ENCODE measurements around the gene RNF225. TPM values are rescaled to one million over a fixed set of nuclear protein-coding genes. Genes with fewer than 3 reads are reported as not detected.
A peak's percentile ranks its signal among the peaks of the same experiment; 100 is the strongest.

The RNF225 gene
- total and polyA plus RNA-seq, 2 donors = not detected

DNA sequence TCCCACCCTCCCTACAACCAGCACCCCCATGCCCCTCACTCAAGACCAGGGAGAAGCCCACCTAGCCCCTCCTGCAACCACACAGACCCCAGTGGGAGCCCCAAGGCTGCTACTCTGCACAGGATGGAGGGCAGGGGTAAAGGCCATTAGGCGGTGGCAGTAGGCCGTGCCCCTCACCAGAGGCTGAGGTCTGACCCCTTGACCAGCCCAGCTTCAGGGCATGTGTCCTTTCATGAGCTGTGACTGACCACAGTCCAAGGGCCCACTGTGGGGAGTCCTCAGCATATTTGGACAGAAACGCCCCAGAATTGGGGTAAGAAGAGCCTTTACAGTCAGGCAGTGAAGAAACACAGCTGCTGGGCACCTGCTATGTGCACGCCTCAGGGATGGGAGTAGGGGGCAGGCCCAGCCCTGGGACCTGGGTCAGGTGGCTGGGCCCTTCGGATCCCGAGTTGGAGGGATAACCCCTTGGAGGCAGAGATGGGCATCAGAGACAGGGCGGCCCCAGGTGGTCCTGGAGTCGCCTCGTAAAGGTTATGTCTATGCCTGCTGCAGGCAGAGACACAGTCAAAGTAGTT, 10.1 kb upstream of the RNF225 start:
- Histone ChIP-seq H3K9me3 (ENCODE audit: control insufficient read depth in 2 of 2, insufficient read depth in 1 of 2, low read length in 1 of 2) (no peaks in the 10 kb centered on the region), H3K4me3 (ENCODE audit: low read length in 2 of 2) (peak overlapping the region in 1 of 2 donors; percentile 92), H3K27ac (ENCODE audit: low read depth in 1 of 2, low read length in 1 of 2) (peak overlapping the region; percentile 13 to 94), H3K36me3 (ENCODE audit: control insufficient read depth in 2 of 2, insufficient read depth in 2 of 2, low read length in 1 of 2) (peaks cover 3 to 14% of the 10 kb centered on the region in 2 donors), H3K4me1 (ENCODE audit: control insufficient read depth in 2 of 2, insufficient read depth in 2 of 2, low read length in 2 of 2) (peaks cover 27 to 37% of the 10 kb centered on the region in 2 donors), H3K27me3 (ENCODE audit: control insufficient read depth in 2 of 2, insufficient read depth in 1 of 2, low read length in 1 of 2) (no peaks in the 10 kb centered on the region)
- WGBS = 94% methylated on average over 9 of the region's 9 CpGs
- DNase-seq (ENCODE audit: low read depth in 6 of 9, low spot score in 9 of 9) = no peak

DNA sequence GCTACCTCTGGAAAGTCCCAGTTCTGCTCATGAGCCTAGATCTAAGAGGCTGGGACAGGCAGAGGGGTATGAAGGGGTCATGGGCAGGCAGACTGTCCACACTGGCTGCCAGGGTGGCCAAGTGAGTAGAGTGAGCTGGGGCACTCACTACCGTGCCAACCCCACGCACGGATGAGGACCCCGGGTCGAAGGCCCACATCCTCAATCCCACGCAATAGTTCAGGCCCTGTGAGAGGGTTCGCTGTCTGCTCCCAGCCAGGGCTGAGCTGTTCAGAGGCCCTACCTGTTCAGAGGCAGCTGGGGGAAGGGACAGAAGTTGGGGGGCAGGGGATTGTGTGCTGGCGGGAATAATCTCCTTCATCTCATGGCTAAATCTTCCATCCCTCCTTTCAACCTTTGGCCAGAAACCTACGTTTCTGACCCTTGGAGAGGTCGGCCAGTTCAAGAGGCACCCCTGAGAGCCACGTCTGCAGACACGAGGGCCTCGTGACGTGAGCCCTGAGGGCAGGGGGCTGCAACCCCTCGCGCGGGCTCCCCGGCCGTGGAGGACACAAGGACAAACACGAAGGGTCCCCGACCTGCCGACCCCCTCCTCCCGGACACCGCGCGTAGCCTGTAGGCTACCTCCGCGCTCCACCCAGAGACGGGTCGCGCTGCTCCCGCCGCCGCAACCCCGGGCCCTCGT, 9.4 kb upstream of the RNF225 start:
- Histone ChIP-seq H3K36me3 (ENCODE audit: control insufficient read depth in 2 of 2, insufficient read depth in 2 of 2, low read length in 1 of 2) (peaks cover 3 to 21% of the 10 kb centered on the region in 2 donors), H3K4me1 (ENCODE audit: control insufficient read depth in 2 of 2, insufficient read depth in 2 of 2, low read length in 2 of 2) (peaks cover 27 to 37% of the 10 kb centered on the region in 2 donors), H3K9me3 (ENCODE audit: control insufficient read depth in 2 of 2, insufficient read depth in 1 of 2, low read length in 1 of 2) (no peaks in the 10 kb centered on the region), H3K27me3 (ENCODE audit: control insufficient read depth in 2 of 2, insufficient read depth in 1 of 2, low read length in 1 of 2) (no peaks in the 10 kb centered on the region), H3K4me3 (ENCODE audit: low read length in 2 of 2) (peak overlapping the region; percentile 75 to 92), H3K27ac (ENCODE audit: low read depth in 1 of 2, low read length in 1 of 2) (peak overlapping the region; percentile 94 to 97)
- WGBS = 19% methylated on average over 36 of the region's 36 CpGs
- DNase-seq (ENCODE audit: low read depth in 6 of 9, low spot score in 9 of 9) = peak in 1 of 9 donors; percentile 41

DNA sequence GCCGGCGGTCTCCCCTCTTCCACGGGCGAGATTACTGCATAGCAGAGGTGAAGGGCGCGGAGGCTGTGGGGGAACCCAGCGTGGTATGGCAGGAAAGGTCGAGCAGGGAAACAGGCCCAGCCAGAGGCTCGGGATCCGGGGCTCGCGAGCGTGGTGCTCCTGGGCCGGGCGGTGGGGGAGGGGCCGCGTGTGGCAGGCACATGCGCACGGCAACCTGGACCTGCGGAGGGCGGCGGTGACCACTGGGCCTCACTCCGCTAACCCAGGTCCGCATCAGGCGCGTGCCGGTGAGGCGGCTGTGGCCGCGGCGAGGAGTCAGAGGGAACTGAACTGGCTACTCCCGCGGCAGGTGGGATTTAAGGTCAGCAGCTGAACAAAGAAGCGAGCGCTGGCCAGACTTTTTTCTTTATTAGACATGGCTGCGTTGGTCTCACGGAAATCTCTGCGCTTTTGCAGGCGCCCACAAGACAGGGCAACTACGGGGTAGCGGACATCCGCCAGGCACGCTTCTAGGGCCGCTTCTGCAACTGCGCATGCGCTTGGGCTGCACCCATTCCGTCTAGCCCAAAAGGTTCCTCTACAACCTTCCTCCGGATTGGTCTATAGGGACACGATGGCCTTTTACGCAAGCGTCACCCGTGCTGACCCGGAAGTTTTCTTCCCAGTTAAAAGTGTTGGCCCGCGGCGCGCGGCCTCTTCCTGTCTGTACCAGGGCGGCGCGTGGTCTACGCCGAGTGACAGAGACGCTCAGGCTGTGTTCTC, 8.7 kb upstream of the RNF225 start, which contains the start of gene RPS5:
Gene RPS5, plus strand, starts transcription at position 694 of the 762 bp plus-strand sequence. CDS start 869 bp downstream, outside the sequence.
- Histone ChIP-seq H3K27ac (ENCODE audit: low read depth in 1 of 2, low read length in 1 of 2) (peak within 1 kb of the TSS; percentile 94 to 97), H3K4me3 (ENCODE audit: low read length in 2 of 2) (peak within 1 kb of the TSS; percentile 75 to 92), H3K4me1 (ENCODE audit: control insufficient read depth in 2 of 2, insufficient read depth in 2 of 2, low read length in 2 of 2) (peaks cover 23 to 30% of the 10 kb centered on the region in 2 donors), H3K36me3 (ENCODE audit: control insufficient read depth in 2 of 2, insufficient read depth in 2 of 2, low read length in 1 of 2) (peaks cover 3 to 22% of the 10 kb centered on the region in 2 donors), H3K27me3 (ENCODE audit: control insufficient read depth in 2 of 2, insufficient read depth in 1 of 2, low read length in 1 of 2) (no peaks in the 10 kb centered on the region), H3K9me3 (ENCODE audit: control insufficient read depth in 2 of 2, insufficient read depth in 1 of 2, low read length in 1 of 2) (no peaks in the 10 kb centered on the region)
- DNase-seq (ENCODE audit: low read depth in 6 of 9, low spot score in 9 of 9) = peak; percentile 95 to 99 (median 97)
- under 1% methylated on average over 64 of the region's 64 CpGs for WGBS

DNA sequence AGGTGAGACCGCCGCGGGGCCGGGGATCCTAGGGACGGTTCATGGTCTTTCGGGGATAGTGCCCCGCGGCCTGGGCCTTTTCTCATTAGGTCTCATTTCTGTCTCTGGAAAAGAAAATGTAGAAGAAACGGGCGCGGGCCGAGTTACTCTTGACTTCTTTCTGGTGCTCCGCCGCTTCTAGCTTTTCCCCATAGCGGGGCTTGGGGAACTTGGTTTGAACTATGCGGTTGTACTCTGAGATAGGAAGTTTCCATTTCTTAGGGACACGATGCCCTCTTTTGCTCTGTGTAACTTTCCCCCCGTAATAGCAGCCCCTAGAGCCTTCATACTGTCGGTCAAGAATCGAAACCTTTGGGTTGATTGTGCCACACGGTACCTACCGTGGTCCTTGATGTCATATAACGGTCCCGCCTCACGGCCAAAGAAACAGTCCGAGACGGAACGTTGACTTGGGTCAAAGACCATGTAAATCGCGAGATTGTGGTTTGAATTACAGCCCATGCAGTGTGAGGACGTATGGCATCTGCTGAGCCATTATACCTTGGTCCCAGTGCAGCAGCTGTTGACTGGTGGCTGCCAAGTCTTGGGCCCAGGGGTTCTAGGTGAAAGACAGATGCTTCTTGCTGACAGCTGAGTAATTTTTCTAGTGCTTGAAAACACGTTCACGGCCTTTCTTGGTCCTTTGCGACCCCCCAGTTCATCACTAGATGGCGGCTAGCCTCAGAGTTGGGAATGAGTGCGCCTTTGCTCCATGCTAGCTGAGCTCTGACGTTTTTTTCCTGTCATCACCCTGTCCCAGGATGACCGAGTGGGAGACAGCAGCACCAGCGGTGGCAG, 7.9 kb upstream of the RNF225 start:
- no peak for DNase-seq (ENCODE audit: low read depth in 6 of 9, low spot score in 9 of 9)

DNA sequence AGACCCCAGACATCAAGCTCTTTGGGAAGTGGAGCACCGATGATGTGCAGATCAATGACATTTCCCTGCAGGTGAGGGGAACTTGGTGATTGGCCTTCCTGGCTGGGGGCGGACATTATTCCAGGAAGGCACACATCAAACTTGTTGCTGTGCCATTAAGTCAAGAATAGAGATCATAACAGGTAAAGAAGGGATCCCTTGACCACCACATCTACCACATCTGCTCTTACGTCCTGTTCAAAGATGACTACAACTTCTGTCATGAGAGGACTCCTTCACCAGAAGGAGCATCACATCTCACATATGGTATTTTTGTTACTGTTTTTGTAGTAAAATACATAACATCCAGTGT, 7.3 kb upstream of the RNF225 start:
- peaks cover 17 to 23% of the 10 kb centered on the region in 2 donors for H3K4me1 ChIP-seq (ENCODE audit: control insufficient read depth in 2 of 2, insufficient read depth in 2 of 2, low read length in 2 of 2)
- 93% methylated on average over 3 of the region's 3 CpGs for WGBS
- H3K36me3 ChIP-seq (ENCODE audit: control insufficient read depth in 2 of 2, insufficient read depth in 2 of 2, low read length in 1 of 2) = peaks cover 13 to 29% of the 10 kb centered on the region in 2 donors
- no peak for DNase-seq (ENCODE audit: low read depth in 6 of 9, low spot score in 9 of 9)
- H3K4me3 ChIP-seq (ENCODE audit: low read length in 2 of 2) = peak overlapping the region; percentile 75 to 92
- no peaks in the 10 kb centered on the region for H3K9me3 ChIP-seq (ENCODE audit: control insufficient read depth in 2 of 2, insufficient read depth in 1 of 2, low read length in 1 of 2)
- H3K27me3 ChIP-seq (ENCODE audit: control insufficient read depth in 2 of 2, insufficient read depth in 1 of 2, low read length in 1 of 2) = no peaks in the 10 kb centered on the region
- no peak overlapping the region for H3K27ac ChIP-seq (ENCODE audit: low read depth in 1 of 2, low read length in 1 of 2)

More for the DNA sequence above, 7.9 kb upstream of the RNF225 start:
- no peaks in the 10 kb centered on the region for H3K27me3 ChIP-seq (ENCODE audit: control insufficient read depth in 2 of 2, insufficient read depth in 1 of 2, low read length in 1 of 2)
- H3K4me3 ChIP-seq (ENCODE audit: low read length in 2 of 2) = peak overlapping the region; percentile 75 to 92
- H3K9me3 ChIP-seq (ENCODE audit: control insufficient read depth in 2 of 2, insufficient read depth in 1 of 2, low read length in 1 of 2) = no peaks in the 10 kb centered on the region
- peaks cover 7 to 23% of the 10 kb centered on the region in 2 donors for H3K36me3 ChIP-seq (ENCODE audit: control insufficient read depth in 2 of 2, insufficient read depth in 2 of 2, low read length in 1 of 2)
- peaks cover 17 to 23% of the 10 kb centered on the region in 2 donors for H3K4me1 ChIP-seq (ENCODE audit: control insufficient read depth in 2 of 2, insufficient read depth in 2 of 2, low read length in 2 of 2)
- 10% methylated on average over 39 of the region's 39 CpGs for WGBS
- peak overlapping the region; percentile 56 to 94 for H3K27ac ChIP-seq (ENCODE audit: low read depth in 1 of 2, low read length in 1 of 2)

DNA sequence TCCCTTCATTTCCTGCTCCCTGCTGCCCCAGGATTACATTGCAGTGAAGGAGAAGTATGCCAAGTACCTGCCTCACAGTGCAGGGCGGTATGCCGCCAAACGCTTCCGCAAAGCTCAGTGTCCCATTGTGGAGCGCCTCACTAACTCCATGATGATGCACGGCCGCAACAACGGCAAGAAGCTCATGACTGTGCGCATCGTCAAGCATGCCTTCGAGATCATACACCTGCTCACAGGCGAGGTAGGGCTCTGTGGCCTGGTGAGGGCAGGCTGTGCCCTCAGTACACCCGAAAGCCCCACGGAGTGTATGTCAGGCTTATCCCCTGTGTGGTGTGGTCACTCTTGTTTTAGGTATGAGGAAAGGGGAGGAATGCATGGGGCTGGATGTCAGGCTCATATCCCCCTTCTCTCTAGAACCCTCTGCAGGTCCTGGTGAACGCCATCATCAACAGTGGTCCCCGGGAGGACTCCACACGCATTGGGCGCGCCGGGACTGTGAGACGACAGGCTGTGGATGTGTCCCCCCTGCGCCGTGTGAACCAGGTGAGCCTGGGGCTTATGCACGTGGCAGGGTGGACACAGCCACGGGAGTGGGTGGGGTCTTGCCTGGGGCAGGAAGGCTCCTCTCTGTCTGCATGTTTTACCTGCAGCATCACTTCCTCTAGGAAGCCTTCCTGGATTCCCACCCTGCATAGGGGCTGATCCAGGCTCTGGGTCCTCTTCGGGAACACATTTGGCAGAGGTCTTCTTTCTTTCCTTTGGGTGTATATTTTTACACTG, 2.3 kb upstream of the RNF225 start:
- H3K4me1 ChIP-seq (ENCODE audit: control insufficient read depth in 2 of 2, insufficient read depth in 2 of 2, low read length in 2 of 2) = peaks cover 2% of the 10 kb centered on the region in 2 donors
- DNase-seq (ENCODE audit: low read depth in 6 of 9, low spot score in 9 of 9) = no peak
- peaks cover 37 to 48% of the 10 kb centered on the region in 2 donors for H3K36me3 ChIP-seq (ENCODE audit: control insufficient read depth in 2 of 2, insufficient read depth in 2 of 2, low read length in 1 of 2)
- H3K27ac ChIP-seq (ENCODE audit: low read depth in 1 of 2, low read length in 1 of 2) = no peak overlapping the region
- H3K27me3 ChIP-seq (ENCODE audit: control insufficient read depth in 2 of 2, insufficient read depth in 1 of 2, low read length in 1 of 2) = peaks cover 27 to 30% of the 10 kb centered on the region in 2 donors
- 97% methylated on average over 26 of the region's 26 CpGs for WGBS
- H3K4me3 ChIP-seq (ENCODE audit: low read length in 2 of 2) = no peak overlapping the region
- H3K9me3 ChIP-seq (ENCODE audit: control insufficient read depth in 2 of 2, insufficient read depth in 1 of 2, low read length in 1 of 2) = no peaks in the 10 kb centered on the region

DNA sequence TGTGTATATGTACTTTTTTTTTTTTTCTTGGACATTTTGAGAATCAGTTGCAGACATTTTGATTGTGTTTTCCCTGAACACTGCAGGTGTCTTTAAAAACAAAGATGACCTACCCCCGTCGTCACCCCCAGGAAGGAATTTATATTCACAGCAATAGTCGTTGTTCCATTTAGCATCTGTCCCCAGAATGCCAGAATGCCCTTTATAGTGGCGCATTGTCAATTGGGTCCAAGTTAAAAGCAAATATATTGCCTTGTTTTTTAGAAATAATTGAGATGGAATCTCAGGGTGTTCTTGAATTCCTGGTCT, 1.8 kb upstream of the RNF225 start:
- no peak for DNase-seq (ENCODE audit: low read depth in 6 of 9, low spot score in 9 of 9)
- Histone ChIP-seq H3K27ac (ENCODE audit: low read depth in 1 of 2, low read length in 1 of 2) (no peak overlapping the region), H3K36me3 (ENCODE audit: control insufficient read depth in 2 of 2, insufficient read depth in 2 of 2, low read length in 1 of 2) (peaks cover 37 to 44% of the 10 kb centered on the region in 2 donors), H3K9me3 (ENCODE audit: control insufficient read depth in 2 of 2, insufficient read depth in 1 of 2, low read length in 1 of 2) (no peaks in the 10 kb centered on the region), H3K4me1 (ENCODE audit: control insufficient read depth in 2 of 2, insufficient read depth in 2 of 2, low read length in 2 of 2) (no peaks in the 10 kb centered on the region), H3K27me3 (ENCODE audit: control insufficient read depth in 2 of 2, insufficient read depth in 1 of 2, low read length in 1 of 2) (peaks cover 27 to 35% of the 10 kb centered on the region in 2 donors), H3K4me3 (ENCODE audit: low read length in 2 of 2) (no peak overlapping the region)
- 97% methylated on average over 4 of the region's 4 CpGs for WGBS

DNA sequence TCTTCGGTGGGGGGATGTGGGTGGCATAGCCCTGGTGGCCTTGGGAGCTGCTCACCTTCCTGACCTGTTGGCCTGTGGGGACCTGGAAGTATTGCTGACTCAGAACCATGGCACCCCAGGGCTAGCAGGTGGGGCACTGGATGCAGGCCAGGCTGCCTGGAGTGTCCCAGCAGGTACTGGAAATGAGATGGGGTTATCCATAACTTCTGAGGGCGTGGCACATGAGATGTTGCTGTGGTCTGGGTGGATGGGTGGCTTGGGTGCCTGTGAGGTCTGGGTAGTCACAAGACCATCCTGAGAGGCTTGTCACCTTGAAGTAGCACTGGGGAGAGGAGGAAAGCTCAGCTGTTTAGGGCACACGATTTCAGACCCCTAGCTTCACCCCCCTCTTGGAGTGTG, 636 bp upstream of the RNF225 start:
- Histone ChIP-seq H3K27ac (ENCODE audit: low read depth in 1 of 2, low read length in 1 of 2) (no peak overlapping the region), H3K36me3 (ENCODE audit: control insufficient read depth in 2 of 2, insufficient read depth in 2 of 2, low read length in 1 of 2) (peaks cover 34 to 36% of the 10 kb centered on the region in 2 donors), H3K27me3 (ENCODE audit: control insufficient read depth in 2 of 2, insufficient read depth in 1 of 2, low read length in 1 of 2) (peaks cover 27 to 37% of the 10 kb centered on the region in 2 donors), H3K4me1 (ENCODE audit: control insufficient read depth in 2 of 2, insufficient read depth in 2 of 2, low read length in 2 of 2) (no peaks in the 10 kb centered on the region), H3K9me3 (ENCODE audit: control insufficient read depth in 2 of 2, insufficient read depth in 1 of 2, low read length in 1 of 2) (no peaks in the 10 kb centered on the region), H3K4me3 (ENCODE audit: low read length in 2 of 2) (no peak overlapping the region)
- 84% methylated on average over 3 of the region's 3 CpGs for WGBS
- no peak for DNase-seq (ENCODE audit: low read depth in 6 of 9, low spot score in 9 of 9)
